ENCODE results near the gene TRIM66. TPM values are rescaled to one million over a fixed set of nuclear protein-coding genes. Genes with fewer than 3 reads are reported as not detected.

TRIM66 gene
- total RNA-seq, 3 donors from 2014 or later, result 9.6 to 21.3 (median 15.9) TPM

DNA sequence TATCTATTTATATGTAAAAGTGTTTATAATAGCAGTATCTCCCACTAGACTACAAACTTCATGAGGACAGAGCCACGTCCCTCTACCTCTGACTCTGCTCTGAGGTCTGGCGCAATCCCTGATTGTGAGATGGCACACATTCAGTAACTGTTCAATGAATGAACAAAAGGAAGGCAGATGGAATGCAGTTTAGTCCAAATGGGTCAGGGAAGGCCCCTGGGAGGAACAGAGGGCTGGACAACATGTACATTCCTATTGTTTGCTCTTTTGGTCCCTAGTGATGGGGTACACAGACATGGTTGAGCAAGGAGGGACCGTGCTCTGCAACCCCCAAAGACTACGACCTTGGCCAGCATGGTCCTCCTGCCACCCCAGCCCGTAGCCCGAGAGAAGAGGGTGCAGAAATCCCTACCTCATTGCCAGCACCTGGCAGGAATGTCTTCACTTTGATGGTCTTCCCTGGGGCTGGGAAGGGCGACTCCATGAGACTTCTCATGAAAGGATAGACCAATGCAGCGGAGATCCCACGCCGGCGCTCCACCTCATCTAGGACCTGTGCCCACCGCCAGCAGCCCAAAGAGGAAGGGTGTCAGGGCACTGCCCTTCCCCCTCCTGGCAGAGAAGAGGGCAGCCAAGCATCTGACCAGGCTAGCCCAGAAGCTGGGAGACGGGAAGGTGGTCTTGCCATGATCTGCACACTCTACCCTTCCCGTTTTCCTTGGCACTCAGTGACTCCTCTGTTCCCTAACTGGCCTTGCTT is 24.4 kb upstream of the TRIM66 start:
- Histone ChIP-seq H3K9me3 (no peaks in the 10 kb centered on the region), H3K36me3 (ENCODE audit: low read depth) (no peaks in the 10 kb centered on the region), H3K4me3 (no peak overlapping the region), H3K4me1 (ENCODE audit: low read depth) (no peaks in the 10 kb centered on the region)
- DNase-seq (no peak), ATAC-seq (no peak)
- no peak for TF ChIP-seq CTCF (IDR thresholded peaks at IDR 0.05)
- intact Hi-C loops (cut with DNase I, micrococcal nuclease), result no loop called here

DNA sequence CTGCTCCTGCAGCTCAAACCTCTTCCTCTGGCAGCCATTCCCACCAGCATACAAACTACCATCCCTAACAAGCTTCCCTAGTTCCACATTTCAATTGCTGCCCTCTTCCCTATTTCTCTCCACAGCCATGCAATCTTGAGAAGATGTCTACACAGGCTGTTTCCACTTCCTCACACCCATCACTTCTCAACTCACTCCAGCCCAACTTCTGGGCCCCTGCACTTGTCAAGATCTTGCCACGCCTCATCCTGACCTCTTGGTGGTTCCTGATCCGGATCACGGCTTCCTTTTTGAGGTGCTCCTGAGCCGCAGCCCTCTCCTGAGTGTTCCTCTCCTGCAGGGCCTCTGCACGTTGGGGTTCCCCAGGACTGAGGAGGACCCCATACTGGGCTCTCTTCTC is 22.7 kb upstream of the TRIM66 start:
- Histone ChIP-seq H3K36me3 (ENCODE audit: low read depth) (no peaks in the 10 kb centered on the region), H3K4me1 (ENCODE audit: low read depth) (no peaks in the 10 kb centered on the region)
- no peak for DNase-seq

GRCh38 chr11:8704136-8704535 is 21.7 kb upstream of the TRIM66 start:
- DNase-seq, result no peak
- H3K4me1 ChIP-seq (ENCODE audit: low read depth), result no peaks in the 10 kb centered on the region
- intact Hi-C loops (cut with DNase I, micrococcal nuclease), result no loop called here

More for the DNA sequence above, 22.7 kb upstream of the TRIM66 start:
- ATAC-seq, result no peak
- no peak for TF ChIP-seq CTCF (IDR thresholded peaks at IDR 0.05)
- no peaks in the 10 kb centered on the region for H3K9me3 ChIP-seq
- no peak overlapping the region for H3K4me3 ChIP-seq
- intact Hi-C loops (cut with DNase I, micrococcal nuclease), result no loop called here

GRCh38 chr11:8702598-8702915 is 20.1 kb upstream of the TRIM66 start:
- H3K4me1 ChIP-seq (ENCODE audit: low read depth), result no peaks in the 10 kb centered on the region

More at GRCh38 chr11:8704136-8704535, 21.7 kb upstream of the TRIM66 start:
- Histone ChIP-seq H3K9me3 (no peaks in the 10 kb centered on the region), H3K4me3 (no peak overlapping the region), H3K36me3 (ENCODE audit: low read depth) (no peaks in the 10 kb centered on the region)
- no peak for ATAC-seq
- no peak for TF ChIP-seq CTCF (IDR thresholded peaks at IDR 0.05)

DNA sequence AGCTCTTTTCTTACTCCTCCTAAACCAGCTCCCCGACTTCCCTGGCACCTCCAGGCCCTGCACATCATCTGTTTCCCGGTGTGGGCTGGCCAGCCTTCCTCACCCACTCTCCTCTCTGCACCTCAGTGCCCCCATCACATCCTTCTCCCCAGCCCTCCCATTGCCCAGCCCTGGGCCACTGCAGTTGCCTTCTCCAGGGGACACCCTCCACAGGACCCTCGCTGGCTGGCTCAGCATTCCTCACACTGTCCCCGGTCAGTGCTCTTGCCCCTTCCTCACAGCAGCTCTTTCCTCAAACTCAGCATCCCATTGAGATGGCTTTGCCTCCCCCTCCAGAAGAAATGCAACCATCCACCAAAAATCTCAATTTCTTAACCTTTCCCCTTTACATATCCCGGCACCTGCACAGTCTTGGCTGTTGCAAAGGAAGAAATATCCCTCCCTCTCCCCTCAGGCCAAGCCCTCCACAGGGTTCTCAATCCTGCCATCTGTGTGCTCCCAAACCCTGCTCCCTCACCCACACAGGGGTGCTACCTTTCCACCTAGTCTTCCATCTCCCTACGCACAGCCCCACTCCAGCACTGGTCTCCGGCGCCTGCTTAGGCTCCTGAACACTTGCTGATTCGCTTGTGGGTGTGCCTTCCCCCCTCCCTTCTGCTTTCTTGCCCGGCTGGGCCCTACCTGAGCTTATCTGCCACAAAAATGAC is 19.6 kb upstream of the TRIM66 start:
- intact Hi-C loops (cut with DNase I, micrococcal nuclease), result no loop called here
- no peaks in the 10 kb centered on the region for H3K4me1 ChIP-seq (ENCODE audit: low read depth)
- H3K4me3 ChIP-seq, result no peak overlapping the region
- no peak for DNase-seq
- H3K9me3 ChIP-seq, result no peaks in the 10 kb centered on the region
- TF ChIP-seq CTCF (IDR thresholded peaks at IDR 0.05), result no peak
- H3K36me3 ChIP-seq (ENCODE audit: low read depth), result no peaks in the 10 kb centered on the region
- ATAC-seq, result no peak

More at GRCh38 chr11:8702598-8702915, 20.1 kb upstream of the TRIM66 start:
- no peaks in the 10 kb centered on the region for H3K36me3 ChIP-seq (ENCODE audit: low read depth)
- H3K9me3 ChIP-seq, result no peaks in the 10 kb centered on the region
- intact Hi-C loops (cut with DNase I, micrococcal nuclease), result no loop called here
- no peak for DNase-seq
- no peak for TF ChIP-seq CTCF (IDR thresholded peaks at IDR 0.05)
- ATAC-seq, result no peak
- no peak overlapping the region for H3K4me3 ChIP-seq

All from mucosa of descending colon (tissue), 3 donors.